ENCODE data around the gene FHIT. TPM values are rescaled to one million over a fixed set of nuclear protein-coding genes. Genes with fewer than 3 reads are reported as not detected.
"Not testable (repeated sequence)": the region's sequence is repeated elsewhere in the genome, so short reads cannot be mapped to it uniquely, and the experiment has no call there.

The FHIT gene
- total RNA-seq, 1 donor from 2014 or later: 11.7 TPM

DNA sequence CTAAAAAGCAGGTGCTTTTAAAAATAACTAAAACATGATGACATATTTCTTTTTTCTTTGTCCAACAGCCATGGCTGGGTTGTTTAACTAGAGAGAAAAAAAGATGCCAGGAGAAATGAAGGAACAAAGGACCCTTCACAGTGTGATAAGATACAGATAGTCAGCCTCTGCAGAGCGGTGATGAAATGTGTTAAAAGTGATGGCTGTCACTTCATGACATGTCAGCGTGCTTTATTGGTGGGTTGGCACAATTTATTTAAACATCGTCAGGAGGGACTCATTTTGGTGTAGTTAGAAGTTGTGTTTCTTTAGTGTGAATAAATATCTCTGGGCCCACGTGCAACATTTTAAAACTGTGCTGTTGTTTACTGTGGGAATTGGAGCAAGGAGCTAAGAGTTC, 1314.1 kb downstream of the FHIT start:
- TF ChIP-seq, protein P1, sequence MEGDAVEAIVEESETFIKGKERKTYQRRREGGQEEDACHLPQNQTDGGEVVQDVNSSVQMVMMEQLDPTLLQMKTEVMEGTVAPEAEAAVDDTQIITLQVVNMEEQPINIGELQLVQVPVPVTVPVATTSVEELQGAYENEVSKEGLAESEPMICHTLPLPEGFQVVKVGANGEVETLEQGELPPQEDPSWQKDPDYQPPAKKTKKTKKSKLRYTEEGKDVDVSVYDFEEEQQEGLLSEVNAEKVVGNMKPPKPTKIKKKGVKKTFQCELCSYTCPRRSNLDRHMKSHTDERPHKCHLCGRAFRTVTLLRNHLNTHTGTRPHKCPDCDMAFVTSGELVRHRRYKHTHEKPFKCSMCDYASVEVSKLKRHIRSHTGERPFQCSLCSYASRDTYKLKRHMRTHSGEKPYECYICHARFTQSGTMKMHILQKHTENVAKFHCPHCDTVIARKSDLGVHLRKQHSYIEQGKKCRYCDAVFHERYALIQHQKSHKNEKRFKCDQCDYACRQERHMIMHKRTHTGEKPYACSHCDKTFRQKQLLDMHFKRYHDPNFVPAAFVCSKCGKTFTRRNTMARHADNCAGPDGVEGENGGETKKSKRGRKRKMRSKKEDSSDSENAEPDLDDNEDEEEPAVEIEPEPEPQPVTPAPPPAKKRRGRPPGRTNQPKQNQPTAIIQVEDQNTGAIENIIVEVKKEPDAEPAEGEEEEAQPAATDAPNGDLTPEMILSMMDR (conservative IDR thresholded peaks at IDR 0.05): no peak
- no peaks in the 10 kb centered on the region for H3K4me1 Mint-ChIP-seq (ENCODE audit: unreplicated experiment)
- H3K4me3 Mint-ChIP-seq: no peak overlapping the region
- DNase-seq (ENCODE audit: extremely low spot score, unreplicated experiment): no peak
- no peak overlapping the region for H3K27ac Mint-ChIP-seq
- no peaks in the 10 kb centered on the region for H3K36me3 Mint-ChIP-seq
- H3K27me3 Mint-ChIP-seq: peaks cover 55% of the 10 kb centered on the region
- no peaks in the 10 kb centered on the region for H3K9me3 Mint-ChIP-seq

DNA sequence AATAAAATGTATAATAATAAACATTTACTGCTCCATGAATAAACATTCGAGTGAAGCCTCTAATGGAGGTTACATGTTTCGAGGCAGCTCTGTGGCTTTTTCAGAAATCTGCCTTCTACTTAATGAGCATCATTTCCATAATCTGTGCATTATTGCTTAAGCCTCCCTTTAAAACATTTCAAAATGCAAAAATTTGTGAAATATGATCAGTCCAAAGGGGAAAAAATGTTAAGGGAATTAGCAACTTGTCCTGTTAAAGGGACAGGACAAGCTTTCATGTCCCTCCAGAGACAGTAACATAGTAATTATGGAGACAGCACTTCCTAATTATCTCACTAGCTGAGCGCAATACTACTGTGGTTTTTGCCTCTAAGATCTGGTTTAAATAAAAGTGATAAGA, 1314.8 kb downstream of the FHIT start:
- H3K4me3 Mint-ChIP-seq: no peak overlapping the region
- H3K27me3 Mint-ChIP-seq: peaks cover 53% of the 10 kb centered on the region
- H3K4me1 Mint-ChIP-seq (ENCODE audit: unreplicated experiment): no peaks in the 10 kb centered on the region
- no peaks in the 10 kb centered on the region for H3K9me3 Mint-ChIP-seq
- TF ChIP-seq, protein P1 (conservative IDR thresholded peaks at IDR 0.05): no peak
- H3K27ac Mint-ChIP-seq: no peak overlapping the region
- no peak for DNase-seq (ENCODE audit: extremely low spot score, unreplicated experiment)
- no peaks in the 10 kb centered on the region for H3K36me3 Mint-ChIP-seq

DNA sequence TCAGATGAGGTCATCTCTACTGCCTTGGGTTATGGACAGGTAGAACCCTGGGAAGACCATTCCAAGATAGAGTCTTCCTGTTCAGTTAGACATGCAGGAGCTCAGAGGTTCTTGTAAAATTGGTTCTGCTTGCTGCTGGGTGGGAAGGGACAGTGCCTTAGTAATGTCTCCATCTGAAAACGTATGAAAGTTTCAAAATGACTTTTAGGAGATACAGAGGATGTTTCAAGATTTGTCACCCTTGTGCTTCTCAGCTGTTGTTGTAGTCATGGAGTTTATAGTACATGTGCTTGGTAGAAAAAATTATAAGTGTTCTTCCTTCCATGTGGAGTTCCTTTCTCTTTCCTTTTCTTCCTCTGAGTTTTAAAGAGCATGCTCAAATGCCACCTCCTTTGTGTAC, 1316.2 kb downstream of the FHIT start:
- no peak overlapping the region for H3K4me3 Mint-ChIP-seq
- H3K36me3 Mint-ChIP-seq: no peaks in the 10 kb centered on the region
- DNase-seq (ENCODE audit: extremely low spot score, unreplicated experiment): no peak
- peaks cover 51% of the 10 kb centered on the region for H3K27me3 Mint-ChIP-seq
- TF ChIP-seq, protein P1 (conservative IDR thresholded peaks at IDR 0.05): no peak
- no peaks in the 10 kb centered on the region for H3K4me1 Mint-ChIP-seq (ENCODE audit: unreplicated experiment)
- H3K9me3 Mint-ChIP-seq: no peaks in the 10 kb centered on the region
- no peak overlapping the region for H3K27ac Mint-ChIP-seq

DNA sequence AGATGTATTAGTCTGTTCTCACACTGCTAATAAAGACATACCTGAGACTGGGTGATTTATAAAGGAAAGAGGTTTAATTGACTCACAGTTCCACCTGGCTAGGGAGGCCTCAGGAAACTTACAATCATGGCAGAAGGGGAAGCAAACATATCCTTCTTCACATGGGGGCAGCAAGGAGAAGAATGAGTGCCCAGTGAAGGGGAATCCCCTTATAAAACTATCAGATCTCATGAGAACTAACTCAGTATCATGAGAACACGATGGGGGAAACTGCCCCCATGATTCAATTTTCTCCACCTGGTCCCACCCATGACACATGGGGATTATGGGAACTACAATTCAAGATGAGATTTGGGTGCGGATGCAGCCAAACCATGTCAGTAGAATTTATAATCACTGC, 1316.7 kb downstream of the FHIT start:
- H3K27me3 Mint-ChIP-seq: peaks cover 55% of the 10 kb centered on the region
- DNase-seq (ENCODE audit: extremely low spot score, unreplicated experiment); H3K36me3 Mint-ChIP-seq; H3K9me3 Mint-ChIP-seq; H3K4me3 Mint-ChIP-seq; H3K27ac Mint-ChIP-seq; H3K4me1 Mint-ChIP-seq (ENCODE audit: unreplicated experiment): not testable (repeated sequence)

DNA sequence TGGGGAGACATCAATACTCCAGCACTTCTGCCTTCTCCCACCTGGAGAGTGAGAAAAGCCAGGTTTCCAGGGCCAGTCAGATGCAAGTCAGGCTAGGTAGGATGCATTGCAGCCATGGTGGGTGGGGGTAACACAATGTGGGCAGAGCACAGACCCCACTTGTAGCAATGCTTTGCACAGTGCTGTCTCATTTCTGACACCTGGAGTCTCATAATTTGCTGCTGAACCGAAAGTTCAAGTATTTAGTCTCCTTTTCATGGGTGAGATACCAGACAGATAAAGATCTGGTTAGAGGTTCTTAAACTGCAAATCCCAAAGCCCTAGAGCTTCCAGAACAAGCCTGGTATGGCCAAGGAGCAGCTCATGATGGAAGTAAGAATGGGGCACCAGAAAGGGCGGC, 1321.1 kb downstream of the FHIT start:
- Mint-ChIP-seq H3K27me3 (peaks cover 50% of the 10 kb centered on the region), H3K4me3 (no peak overlapping the region), H3K36me3 (no peaks in the 10 kb centered on the region), H3K4me1 (ENCODE audit: unreplicated experiment) (no peaks in the 10 kb centered on the region), H3K27ac (no peak overlapping the region), H3K9me3 (no peaks in the 10 kb centered on the region)
- TF ChIP-seq, protein P1 (conservative IDR thresholded peaks at IDR 0.05): no peak
- DNase-seq (ENCODE audit: extremely low spot score, unreplicated experiment): no peak

DNA sequence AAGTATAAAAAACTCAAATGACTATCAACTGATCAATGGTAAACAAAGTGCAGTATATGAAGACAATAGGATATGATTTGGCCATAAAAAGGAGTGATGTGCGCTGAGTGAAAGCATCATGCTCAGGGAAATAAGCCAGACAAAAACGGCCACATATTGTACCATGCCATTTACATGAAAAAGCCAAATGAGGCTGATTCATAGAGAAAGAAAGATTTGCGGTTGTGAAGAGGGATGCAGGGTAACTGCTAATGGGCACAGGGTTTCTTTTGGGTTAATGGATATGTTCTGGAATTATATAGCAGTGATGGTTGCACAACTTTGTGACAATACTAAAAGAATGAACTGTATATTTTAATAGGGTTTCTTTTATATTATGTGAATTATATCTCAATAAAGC, 1324.2 kb downstream of the FHIT start:
- Mint-ChIP-seq H3K27me3 (peaks cover 37% of the 10 kb centered on the region), H3K27ac (no peak overlapping the region), H3K4me3 (no peak overlapping the region), H3K36me3 (peaks cover 4% of the 10 kb centered on the region), H3K4me1 (ENCODE audit: unreplicated experiment) (peaks cover 12% of the 10 kb centered on the region), H3K9me3 (peaks cover 12% of the 10 kb centered on the region)
- DNase-seq (ENCODE audit: extremely low spot score, unreplicated experiment): no peak
- TF ChIP-seq, protein P1 (conservative IDR thresholded peaks at IDR 0.05): no peak
